Suppressor macrophage treated with lipopolysaccharide for 4 hours (primary cell): Measurements from ENCODE around the gene OR9G1.
"Not testable (repeated sequence)": the region's sequence is repeated elsewhere in the genome, so short reads cannot be mapped to it uniquely, and the experiment has no call there.

Experiments
- DNase-seq: peaks from one replicate; pipeline ENCODE4 v3.0.0-alpha.2; 2020

The OR9G1 gene

DNA sequence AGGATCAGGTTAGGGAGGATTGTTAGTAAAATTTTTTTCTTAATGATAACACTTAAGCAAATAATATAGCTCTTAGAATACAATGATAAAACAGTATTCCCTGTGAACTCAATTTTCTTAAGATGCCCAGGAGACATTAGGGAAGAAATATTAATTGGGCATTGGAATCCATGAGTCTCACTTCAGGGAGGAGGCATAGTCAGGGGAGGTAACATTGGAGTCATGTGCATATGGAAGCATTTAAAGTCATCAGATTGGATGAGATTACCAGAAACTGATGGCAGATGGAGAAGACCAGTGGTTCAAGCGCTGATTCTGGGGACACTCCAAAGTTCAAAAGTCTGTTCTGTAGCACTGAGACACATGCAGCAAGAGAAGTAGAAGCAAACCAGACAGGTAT, at the start of gene OR9G1:
Gene OR9G1, plus strand, starts transcription at position 301 of the 400 bp plus-strand sequence. CDS start 1,293 bp downstream, outside the sequence.
- DNase-seq = no peak

DNA sequence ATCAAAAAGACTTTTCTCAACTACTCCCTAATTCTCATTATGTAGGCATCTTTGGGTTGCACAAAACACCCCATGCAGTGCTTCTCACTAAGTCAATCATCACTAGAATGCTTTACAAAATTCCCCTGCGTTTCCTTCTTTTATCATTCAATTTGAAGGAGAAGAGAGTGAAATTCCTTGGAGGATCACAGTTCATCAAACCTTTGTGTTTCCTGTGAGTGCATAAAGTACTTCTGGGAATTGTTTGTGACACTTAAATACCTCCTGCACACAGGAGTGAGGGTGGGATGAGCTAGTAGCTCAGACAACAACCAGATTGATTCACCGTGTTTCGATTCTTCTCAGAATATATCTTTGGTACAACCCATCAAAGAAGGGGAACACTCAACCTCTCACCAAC, 39.1 kb upstream of the OR9G1 start:
- no peak for DNase-seq

DNA sequence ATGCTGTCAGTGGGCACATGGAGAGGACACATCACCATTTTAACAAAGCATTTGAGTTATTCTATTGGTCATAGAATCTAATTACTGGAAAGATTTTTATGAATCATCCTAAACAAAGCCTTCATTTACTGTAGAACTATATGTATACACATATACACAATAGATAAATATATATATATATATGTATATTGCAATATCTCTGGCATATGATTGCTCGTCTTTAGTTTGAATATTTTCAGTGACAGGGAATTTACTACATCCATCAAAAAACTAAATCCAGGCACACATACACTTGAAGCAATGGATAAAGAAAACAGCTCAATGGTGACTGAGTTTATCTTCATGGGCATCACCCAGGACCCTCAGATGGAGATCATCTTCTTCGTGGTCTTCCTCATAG, 35.5 kb upstream of the OR9G1 start, which contains the start of gene OR5AR1:
Gene OR5AR1, plus strand, starts transcription at position 301 of the 400 bp plus-strand sequence. Its CDS starts 0 bp downstream, at position 301.
- no peak for DNase-seq

DNA sequence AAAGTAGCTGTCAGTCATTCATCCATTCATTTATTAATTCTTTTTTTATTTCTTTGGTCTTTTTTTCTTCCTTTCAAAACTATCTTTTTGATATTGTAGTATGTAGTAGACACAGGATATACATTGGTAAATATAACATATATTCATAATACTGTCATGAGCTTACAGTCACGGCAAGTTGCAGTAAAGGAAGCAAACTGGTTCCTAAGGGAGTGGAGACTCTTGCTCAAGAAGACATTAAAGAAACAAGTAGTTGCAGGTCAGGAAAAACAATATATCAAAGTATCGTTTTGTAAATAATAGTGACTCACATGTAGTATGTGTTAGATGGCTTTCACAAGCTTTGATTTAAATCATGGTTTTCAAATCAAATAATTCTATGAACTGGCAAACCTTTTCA, 27.9 kb upstream of the OR9G1 start:
- DNase-seq = no peak

- no peak for DNase-seq
Observed at GRCh38 chr11:56688554-56689100, 10.3 kb upstream of the OR9G1 start.

GRCh38 chr11:56691179-56691578, 7.7 kb upstream of the OR9G1 start:
- not testable (repeated sequence) for DNase-seq

DNA sequence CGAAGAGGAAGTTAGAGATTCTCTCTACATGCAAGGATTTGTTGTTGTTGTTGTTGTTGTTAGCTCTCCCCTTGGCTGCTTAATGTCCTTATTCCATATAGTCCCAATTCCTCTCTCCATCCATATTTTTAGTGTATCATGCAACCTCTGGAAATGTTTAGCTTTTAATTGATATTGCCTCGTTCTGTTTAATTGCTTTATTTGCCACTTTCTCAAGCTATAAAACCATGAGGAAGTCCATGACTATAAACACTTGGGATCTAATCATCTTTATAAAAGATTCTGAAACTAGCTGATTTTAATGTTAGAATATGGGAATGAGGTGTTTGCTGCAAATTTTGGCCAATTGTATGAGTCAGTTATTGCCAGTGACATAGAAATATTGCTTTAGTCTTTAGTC, 5.5 kb upstream of the OR9G1 start:
- DNase-seq = no peak

DNA sequence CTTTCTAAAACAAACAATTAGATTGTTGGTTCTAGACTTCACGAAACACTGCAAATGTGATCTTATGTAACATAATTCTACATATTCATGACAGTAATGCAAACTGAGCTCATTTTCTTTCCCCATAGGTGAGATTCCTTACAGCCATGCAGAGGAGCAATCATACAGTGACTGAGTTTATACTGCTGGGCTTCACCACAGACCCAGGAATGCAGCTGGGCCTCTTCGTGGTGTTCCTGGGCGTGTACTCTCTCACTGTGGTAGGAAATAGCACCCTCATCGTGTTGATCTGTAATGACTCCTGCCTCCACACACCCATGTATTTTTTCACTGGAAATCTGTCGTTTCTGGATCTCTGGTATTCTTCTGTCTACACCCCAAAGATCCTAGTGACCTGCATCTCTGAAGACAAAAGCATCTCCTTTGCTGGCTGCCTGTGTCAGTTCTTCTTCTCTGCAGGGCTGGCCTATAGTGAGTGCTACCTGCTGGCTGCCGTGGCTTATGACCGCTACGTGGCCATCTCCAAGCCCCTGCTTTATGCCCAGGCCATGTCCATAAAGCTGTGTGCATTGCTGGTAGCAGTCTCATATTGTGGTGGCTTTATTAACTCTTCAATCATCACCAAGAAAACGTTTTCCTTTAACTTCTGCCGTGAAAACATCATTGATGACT, 1.5 kb downstream of the OR9G1 start:
- no peak for DNase-seq

- no peak for DNase-seq
Observed at GRCh38 chr11:56700914-56701485, 2.1 kb downstream of the OR9G1 start.

GRCh38 chr11:56705784-56706396, 7.0 kb downstream of the OR9G1 start:
- DNase-seq = no peak

- DNase-seq = no peak
Observed at GRCh38 chr11:56706486-56706885, 7.6 kb downstream of the OR9G1 start.

DNA sequence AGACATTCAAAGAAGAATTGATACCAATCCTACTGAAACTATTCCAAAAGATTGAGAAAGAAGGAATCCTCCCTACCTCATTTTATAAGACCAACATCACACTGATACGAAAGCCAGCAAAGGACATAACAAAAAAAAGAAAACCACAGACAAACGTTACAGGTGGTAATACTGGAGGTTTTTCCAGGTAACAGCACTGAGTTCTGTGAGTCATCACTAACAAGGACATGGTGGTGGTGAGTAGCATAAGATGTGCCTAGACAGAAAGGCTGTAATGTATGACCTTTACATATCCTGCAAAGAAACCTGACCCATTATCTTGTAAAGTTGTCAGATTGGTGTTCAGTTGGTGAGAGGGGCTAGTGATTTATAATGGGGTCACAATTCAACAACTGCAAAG, 15.3 kb downstream of the OR9G1 start:
- no peak for DNase-seq

DNA sequence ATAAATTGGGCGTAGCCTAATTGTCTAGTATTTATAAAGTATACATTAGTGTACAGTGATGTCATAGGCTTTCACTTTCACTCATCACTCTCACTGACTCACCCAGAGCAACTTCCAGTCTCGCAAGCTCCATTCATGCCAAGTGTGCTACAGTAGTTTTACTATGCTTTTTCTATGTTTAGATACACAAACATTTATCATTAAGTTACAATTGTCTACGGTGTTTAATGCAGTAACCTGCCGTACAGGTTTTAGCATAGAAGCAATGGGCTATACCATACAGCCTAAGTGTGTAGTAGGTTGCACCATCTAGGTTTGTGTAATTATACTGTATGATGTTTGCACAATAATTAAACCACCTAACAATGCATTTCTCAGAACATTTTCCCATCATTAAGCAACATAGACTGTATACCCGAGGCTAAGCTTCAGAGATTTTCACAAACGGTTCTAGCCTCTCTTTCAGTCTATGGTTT, 17.5 kb downstream of the OR9G1 start:
- DNase-seq = no peak

- no peak for DNase-seq
Observed at GRCh38 chr11:56720513-56720912, 21.6 kb downstream of the OR9G1 start.

DNA sequence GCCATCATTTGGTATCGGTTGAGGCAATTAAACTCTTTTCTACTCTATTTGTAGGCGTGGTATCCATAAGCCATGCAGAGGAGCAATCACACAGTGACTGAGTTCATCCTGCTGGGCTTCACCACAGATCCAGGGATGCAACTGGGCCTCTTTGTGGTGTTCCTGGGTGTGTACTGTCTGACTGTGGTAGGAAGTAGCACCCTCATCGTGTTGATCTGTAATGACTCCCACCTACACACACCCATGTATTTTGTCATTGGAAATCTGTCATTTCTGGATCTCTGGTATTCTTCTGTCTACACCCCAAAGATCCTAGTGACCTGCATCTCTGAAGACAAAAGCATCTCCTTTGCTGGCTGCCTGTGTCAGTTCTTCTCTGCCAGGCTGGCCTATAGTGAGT, 41.2 kb downstream of the OR9G1 start:
- DNase-seq = no peak

GRCh38 chr11:56740886-56741285, 42.0 kb downstream of the OR9G1 start:
- no peak for DNase-seq

- DNase-seq = no peak
Observed at GRCh38 chr11:56748597-56748996, 49.7 kb downstream of the OR9G1 start, which contains the start of gene OR9G4. Gene OR9G4, minus strand, starts transcription at chr11:56748697. Its CDS starts 4,931 bp downstream, at chr11:56743766.

DNA sequence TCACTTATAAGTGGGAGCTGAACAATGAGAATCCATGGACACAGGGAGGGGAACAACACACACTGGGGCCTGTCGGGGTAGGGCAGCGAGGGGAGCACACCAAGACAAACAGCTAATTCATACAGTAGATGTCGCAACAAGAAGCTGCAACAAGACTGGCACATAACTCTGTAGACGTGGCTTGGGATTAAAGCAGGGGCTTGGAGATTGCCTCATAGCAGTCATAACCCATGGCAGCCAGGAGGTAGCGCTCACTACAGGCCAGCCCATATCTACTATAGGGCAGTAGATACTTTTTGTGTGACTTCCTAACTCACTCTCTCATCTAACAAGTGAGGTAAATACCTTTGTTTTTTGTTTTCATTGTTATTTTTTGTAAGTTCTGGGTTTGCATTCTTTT, 51.3 kb downstream of the OR9G1 start:
- DNase-seq = no peak

DNA sequence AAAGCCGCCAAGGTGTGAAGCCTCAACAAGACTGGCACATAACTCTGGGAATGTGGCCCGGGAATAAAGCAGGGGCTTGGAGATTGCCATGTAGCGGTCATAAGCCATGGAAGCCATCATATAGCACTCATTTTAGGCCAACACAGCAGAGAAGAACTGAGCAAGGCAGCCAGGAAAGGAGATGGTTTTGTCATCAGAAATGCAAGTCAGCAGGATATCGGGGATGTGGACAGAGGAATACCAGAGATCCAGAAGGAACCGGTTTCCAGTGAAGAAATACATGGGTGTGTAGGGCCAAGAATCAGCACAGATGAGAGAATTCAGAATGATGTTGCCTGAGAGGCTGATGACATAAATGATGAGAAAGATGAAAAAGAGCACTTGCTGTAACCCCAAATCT, 52.6 kb downstream of the OR9G1 start:
- DNase-seq = no peak
